DOHH2 (cell line): Measurements from ENCODE around the gene COL18A1.

ENCODE experiments used
- H3F3A ChIP-seq: fragments of 200-600 bp; sonication (generic), shearing (Covaris generic); 2 replicates; pipeline ENCODE4 v1.6.0; 2016; ENCODE audit warnings: antibody characterized with exemption, mild to moderate bottlenecking; ENCODE audit not compliant: control insufficient read depth, insufficient read depth
- H3K27ac ChIP-seq: fragments of 200-600 bp; sonication (generic); 2 replicates; pipeline ENCODE4 v1.5.1; 2014; ENCODE audit warnings: low read depth, mild to moderate bottlenecking, low read length, moderate library complexity
- H3K27me3 ChIP-seq: fragments of 200-600 bp; sonication (generic); 2 replicates; pipeline ENCODE4 v1.6.1; 2014; ENCODE audit warnings: mild to moderate bottlenecking, low read length, mixed read lengths; ENCODE audit not compliant: control insufficient read depth
- H3K36me3 ChIP-seq: fragments of 200-600 bp; sonication (generic); 2 replicates; pipeline ENCODE4 v1.6.1; 2014; ENCODE audit warnings: mild to moderate bottlenecking, low read length, moderate library complexity, mixed read lengths; ENCODE audit not compliant: control insufficient read depth
- H3K4me1 ChIP-seq: fragments of 200-600 bp; sonication (generic); 2 replicates; pipeline ENCODE4 v1.6.1; 2014; ENCODE audit warnings: mild to moderate bottlenecking, low read length, mixed read lengths; ENCODE audit not compliant: control insufficient read depth
- H3K4me2 ChIP-seq: fragments of 200-600 bp; sonication (generic); 2 replicates; pipeline ENCODE4 v1.6.0; 2014; ENCODE audit warnings: mild to moderate bottlenecking, low read length, moderate library complexity
- H3K4me3 ChIP-seq: fragments of 200-600 bp; sonication (generic); 2 replicates; pipeline ENCODE4 v1.5.1; 2014; ENCODE audit warnings: mild to moderate bottlenecking, low read length, mixed read lengths
- H3K79me2 ChIP-seq: fragments of 200-600 bp; sonication (generic); 2 replicates; pipeline ENCODE4 v1.6.1; 2014; ENCODE audit warnings: mild to moderate bottlenecking, low read length, mixed read lengths; ENCODE audit not compliant: control insufficient read depth
- H3K9me2 ChIP-seq: fragments of 200-600 bp; sonication (generic); replicated peaks from 2 replicates; pipeline ENCODE4 v1.6.1; 2014; ENCODE audit warnings: mild to moderate bottlenecking, low read length, mixed read lengths; ENCODE audit not compliant: control insufficient read depth
- H3K9me3 ChIP-seq: fragments of 200-600 bp; sonication (generic); 2 replicates; pipeline ENCODE4 v1.6.1; 2014; ENCODE audit warnings: antibody characterized with exemption, low read length, mixed read lengths; ENCODE audit not compliant: control insufficient read depth, insufficient read depth
- H4K20me1 ChIP-seq: fragments of 200-600 bp; sonication (generic); 2 replicates; pipeline ENCODE4 v1.6.0; 2014; ENCODE audit warnings: low read depth, mild to moderate bottlenecking, antibody characterized with exemption, low read length, moderate library complexity; ENCODE audit not compliant: control insufficient read depth, insufficient read depth
- CTCF ChIP-seq: fragments of 200-600 bp; sonication (generic); IDR thresholded peaks from one replicate; pipeline ENCODE4 v1.5.1; 2014; ENCODE audit warnings: antibody characterized with exemption, mild to moderate bottlenecking, low read depth, low read length; ENCODE audit not compliant: poor library complexity, severe bottlenecking
- EZH2phosphoT487 ChIP-seq: fragments of 200-600 bp; sonication (generic); IDR thresholded peaks from 2 replicates; pipeline ENCODE4 v1.6.1; 2017; ENCODE audit warnings: borderline replicate concordance, mild to moderate bottlenecking, antibody characterized with exemption, low read length, moderate library complexity, mixed read lengths

Gene COL18A1

GRCh38 chr21:45477176-45478114 is 72.5 kb downstream of the COL18A1 start:
- Histone ChIP-seq H3K4me2 (peak overlapping the region; percentile 46; the same call in 1 of the 2 replicates), H3K36me3 (no peaks in the 10 kb centered on the region)

GRCh38 chr21:45478115-45478801 is 73.3 kb downstream of the COL18A1 start:
- Histone ChIP-seq H3K9me2 (no peaks in the 10 kb centered on the region), H3K4me1 (peaks cover 3% of the 10 kb centered on the region; the same call in 1 of the 2 replicates), H3K4me2 (peak overlapping the region; percentile 46), H3K4me3 (no peak overlapping the region), H3F3A (no peaks in the 10 kb centered on the region), H3K36me3 (no peaks in the 10 kb centered on the region), H3K79me2 (no peaks in the 10 kb centered on the region), H3K27ac (no peak overlapping the region), H4K20me1 (no peaks in the 10 kb centered on the region), H3K9me3 (peaks cover 20% of the 10 kb centered on the region), H3K27me3 (no peaks in the 10 kb centered on the region)
- TF ChIP-seq EZH2phosphoT487: no peak
- TF ChIP-seq CTCF: peak; percentile 71

More at GRCh38 chr21:45477176-45478114, 72.5 kb downstream of the COL18A1 start:
- H3K4me1 ChIP-seq: peaks cover 3% of the 10 kb centered on the region; the same call in 1 of the 2 replicates
- H3K4me3 ChIP-seq: no peak overlapping the region
- H3K27me3 ChIP-seq: no peaks in the 10 kb centered on the region
- H3K27ac ChIP-seq: no peak overlapping the region
- H3K79me2 ChIP-seq: no peaks in the 10 kb centered on the region
- H3K9me3 ChIP-seq: peaks cover 20% of the 10 kb centered on the region
- no peaks in the 10 kb centered on the region for H4K20me1 ChIP-seq
- no peaks in the 10 kb centered on the region for H3K9me2 ChIP-seq
- no peaks in the 10 kb centered on the region for H3F3A ChIP-seq
- TF ChIP-seq EZH2phosphoT487: no peak
- TF ChIP-seq CTCF: no peak

GRCh38 chr21:45478816-45479669 is 74.1 kb downstream of the COL18A1 start:
- Histone ChIP-seq H3K27ac (no peak overlapping the region), H3K4me3 (no peak overlapping the region), H3K79me2 (no peaks in the 10 kb centered on the region), H3K9me3 (peaks cover 20% of the 10 kb centered on the region), H3K9me2 (no peaks in the 10 kb centered on the region), H3K4me1 (peaks cover 3% of the 10 kb centered on the region; the same call in 1 of the 2 replicates), H3K27me3 (no peaks in the 10 kb centered on the region), H3F3A (no peaks in the 10 kb centered on the region), H3K36me3 (no peaks in the 10 kb centered on the region), H4K20me1 (no peaks in the 10 kb centered on the region), H3K4me2 (no peak overlapping the region; the same call in 1 of the 2 replicates)
- TF ChIP-seq EZH2phosphoT487 (no peak), CTCF (no peak)
